WTC11 (cell line): ENCODE results near the gene CLDN19. TPM values are rescaled to one million over a fixed set of nuclear protein-coding genes. Genes with fewer than 3 reads are reported as not detected.

Experiments used
- ATAC-seq: fragments of 200-7000 bp; cut with Tn5 transposase; 2 replicates; pipeline ENCODE4 v1.10.0; 2021; ENCODE audit warnings: mild to moderate bottlenecking, moderate library complexity
- CTCF ChIA-PET: fragments of 300-600 bp; sonication (Branson Sonifier 250); formaldehyde crosslinking; loops from one replicate; lab custom pipeline; 2021; ENCODE audit warnings: antibody characterized with exemption; lab: Charles Lee
- POLR2A ChIA-PET: fragments of 350-600 bp; sonication (Branson Sonifier 250); formaldehyde crosslinking; loops from one replicate; lab custom pipeline; 2021; ENCODE audit warnings: antibody characterized with exemption; lab: Charles Lee
- DNase-seq: peaks from one replicate; pipeline ENCODE4 v3.0.0; 2021; ENCODE audit warnings: low spot score
- H3K27ac Mint-ChIP-seq: 2 replicates; pipeline ENCODE4 v1.8.0; 2021; ENCODE audit warnings: mixed read lengths
- H3K27me3 Mint-ChIP-seq: 2 replicates; pipeline ENCODE4 v1.8.0; 2021; ENCODE audit warnings: low read depth, mild to moderate bottlenecking, moderate library complexity, mixed read lengths
- H3K36me3 Mint-ChIP-seq: 2 replicates; pipeline ENCODE4 v1.8.0; 2021; ENCODE audit warnings: mixed read lengths
- H3K4me1 Mint-ChIP-seq: 2 replicates; pipeline ENCODE4 v1.8.0; 2022; ENCODE audit warnings: mixed read lengths
- H3K4me3 Mint-ChIP-seq: 2 replicates; pipeline ENCODE4 v1.8.0; 2021; ENCODE audit warnings: mild to moderate bottlenecking, moderate library complexity, mixed read lengths
- H3K9me3 Mint-ChIP-seq: 2 replicates; pipeline ENCODE4 v1.8.0; 2021; ENCODE audit warnings: mixed read lengths
- ATF2 ChIP-seq: sonication (generic); formaldehyde crosslinking; IDR thresholded peaks from 2 replicates; pipeline ENCODE4 v1.8.1; 2022; ENCODE audit warnings: low read depth, missing genetic modification reagents, borderline replicate concordance
- ATF3 ChIP-seq: sonication (generic); formaldehyde crosslinking; conservative IDR thresholded peaks from 2 replicates; pipeline ENCODE4 v1.8.1; 2022; ENCODE audit warnings: mild to moderate bottlenecking, missing genetic modification reagents
- CBFB ChIP-seq: sonication (generic); formaldehyde crosslinking; IDR thresholded peaks from 2 replicates; pipeline ENCODE4 v1.8.1; 2022; ENCODE audit warnings: mild to moderate bottlenecking, low read depth, missing genetic modification reagents
- CREB1 ChIP-seq: sonication (generic); formaldehyde crosslinking; IDR thresholded peaks from 2 replicates; pipeline ENCODE4 v1.8.0; 2023; ENCODE audit warnings: mild to moderate bottlenecking, missing genetic modification reagents
- FOXP1 ChIP-seq: sonication (generic); formaldehyde crosslinking; IDR thresholded peaks from 2 replicates; pipeline ENCODE4 v1.8.0; 2022; ENCODE audit warnings: missing genetic modification reagents, mild to moderate bottlenecking, moderate library complexity, borderline replicate concordance
- IRF2 ChIP-seq: sonication (generic); formaldehyde crosslinking; IDR thresholded peaks from 2 replicates; pipeline ENCODE4 v1.8.0; 2022; ENCODE audit warnings: low read depth, missing genetic modification reagents, borderline replicate concordance
- MLX ChIP-seq: sonication (generic); formaldehyde crosslinking; IDR thresholded peaks from 2 replicates; pipeline ENCODE4 v1.8.1; 2023; ENCODE audit warnings: mild to moderate bottlenecking, missing genetic modification reagents, moderate library complexity
- MYBL2 ChIP-seq: sonication (generic); formaldehyde crosslinking; IDR thresholded peaks from 2 replicates; pipeline ENCODE4 v1.8.1; 2023; ENCODE audit warnings: mild to moderate bottlenecking, moderate library complexity, missing genetic modification reagents
- NR2C2 ChIP-seq: sonication (generic); formaldehyde crosslinking; IDR thresholded peaks from 2 replicates; pipeline ENCODE4 v1.8.0; 2022; ENCODE audit warnings: mild to moderate bottlenecking, missing genetic modification reagents
- PRRX2 ChIP-seq: fragments of 250-450 bp; sonication (Bioruptor Pico); IDR thresholded peaks from 2 replicates; pipeline ENCODE4 v1.8.0; 2021; ENCODE audit warnings: mild to moderate bottlenecking
- SOX15 ChIP-seq: fragments of 250-450 bp; sonication (Bioruptor Pico); IDR thresholded peaks from 2 replicates; pipeline ENCODE4 v1.9.0; 2021; ENCODE audit warnings: mild to moderate bottlenecking
- TEAD1 ChIP-seq: sonication (generic); formaldehyde crosslinking; IDR thresholded peaks from 2 replicates; pipeline ENCODE4 v1.8.0; 2022; ENCODE audit warnings: mild to moderate bottlenecking, missing genetic modification reagents
- TEAD4 ChIP-seq: sonication (generic); formaldehyde crosslinking; IDR thresholded peaks from 2 replicates; pipeline ENCODE4 v1.8.0; 2022; ENCODE audit warnings: mild to moderate bottlenecking, missing genetic modification reagents
- TP53 ChIP-seq: sonication (generic); formaldehyde crosslinking; IDR thresholded peaks from 2 replicates; pipeline ENCODE4 v1.8.1; 2023; ENCODE audit warnings: mild to moderate bottlenecking, missing genetic modification reagents
- USF2 ChIP-seq: sonication (generic); formaldehyde crosslinking; IDR thresholded peaks from 2 replicates; pipeline ENCODE4 v1.8.1; 2023; ENCODE audit warnings: mild to moderate bottlenecking, missing genetic modification reagents, moderate library complexity
- ZBTB21 ChIP-seq: sonication (generic); formaldehyde crosslinking; IDR thresholded peaks from 2 replicates; pipeline ENCODE4 v1.8.1; 2023; ENCODE audit warnings: mild to moderate bottlenecking, missing genetic modification reagents, borderline replicate concordance
- ZMAT4 ChIP-seq: fragments of 250-450 bp; sonication (Bioruptor Pico); IDR thresholded peaks from 2 replicates; pipeline ENCODE4 v1.9.0; 2021; ENCODE audit warnings: mild to moderate bottlenecking
- ZNF423 ChIP-seq: fragments of 250-450 bp; sonication (Bioruptor Pico); IDR thresholded peaks from 2 replicates; pipeline ENCODE4 v2.1.2; 2022; ENCODE audit warnings: mild to moderate bottlenecking, moderate library complexity
- ZNF425 ChIP-seq: fragments of 250-450 bp; sonication (Bioruptor Pico); conservative IDR thresholded peaks from 2 replicates; pipeline ENCODE4 v1.9.0; 2021; ENCODE audit warnings: mild to moderate bottlenecking
- ZNF532 ChIP-seq: fragments of 250-450 bp; sonication (Bioruptor Pico); IDR thresholded peaks from 2 replicates; pipeline ENCODE4 v1.9.0; 2021; ENCODE audit warnings: mild to moderate bottlenecking, borderline replicate concordance
- ZSCAN18 ChIP-seq: fragments of 250-450 bp; sonication (Bioruptor Pico); IDR thresholded peaks from 2 replicates; pipeline ENCODE4 v2.1.2; 2022; ENCODE audit warnings: mild to moderate bottlenecking, moderate library complexity
- total RNA-seq: library from RNA; stranded (reverse); gene quantifications from 3 replicates; pipeline ENCODE4 v1.2.3, GENCODE V29; 2021

Gene CLDN19
- total RNA-seq, 1 experiment from 2014 or later = 8.1 TPM

GRCh38 chr1:42698081-42698813 lies 41.8 kb downstream of the CLDN19 start:
- H3K27me3 Mint-ChIP-seq = no peaks in the 10 kb centered on the region
- TF ChIP-seq ZNF423 (CRISPR knock-in tag) = no peak
- TF ChIP-seq ATF2 (CRISPR knock-in tag) = no peak
- no peak for TF ChIP-seq CBFB (CRISPR knock-in tag)
- TF ChIP-seq ZSCAN18 (CRISPR knock-in tag) = no peak
- no peak for TF ChIP-seq TEAD1 (CRISPR knock-in tag)
- TF ChIP-seq TP53 (CRISPR knock-in tag) = no peak
- no peak for TF ChIP-seq FOXP1
- no peak for TF ChIP-seq IRF2
- no peak for TF ChIP-seq USF2
- no peak for TF ChIP-seq TEAD4
- TF ChIP-seq ZNF532 (CRISPR knock-in tag) = no peak
- TF ChIP-seq PRRX2 (CRISPR knock-in tag) = no peak
- no peak for TF ChIP-seq CREB1
- no peak for TF ChIP-seq MLX
- TF ChIP-seq ZBTB21 (CRISPR knock-in tag) = no peak
- H3K36me3 Mint-ChIP-seq = peaks cover 93% of the 10 kb centered on the region
- no peaks in the 10 kb centered on the region for H3K9me3 Mint-ChIP-seq
- H3K4me1 Mint-ChIP-seq = no peaks in the 10 kb centered on the region; the same call in 1 of the 2 replicates
- ATAC-seq = no peak
- ChIA-PET POLR2A (no interaction called here), CTCF (no interaction called here)
- DNase-seq = no peak
- no peak overlapping the region for H3K4me3 Mint-ChIP-seq
- H3K27ac Mint-ChIP-seq = peak overlapping the region; percentile 66; the same call in 1 of the 2 replicates

GRCh38 chr1:42692911-42693310 lies 47.1 kb downstream of the CLDN19 start:
- Mint-ChIP-seq H3K27ac (peak overlapping the region; percentile 47), H3K4me3 (no peak overlapping the region), H3K9me3 (no peaks in the 10 kb centered on the region), H3K27me3 (no peaks in the 10 kb centered on the region), H3K4me1 (peaks cover 48% of the 10 kb centered on the region), H3K36me3 (peaks cover 45% of the 10 kb centered on the region)
- ChIA-PET CTCF (interaction anchor here (0.9 to 2.5 kb wide), 4 partner anchors 38 to 519 kb away, joined by 3 to 15 read pairs (median 4); partner anchors contain the start of genes C1orf50 and P3H1), POLR2A (interaction anchor here (2.9 kb wide), 1 partner anchor 10 kb away, joined by 20 read pairs; the partner anchor contains the start of gene YBX1)
- ATAC-seq (no peak), DNase-seq (no peak)
- TF ChIP-seq MYBL2 (CRISPR knock-in tag) = no peak
- no peak for TF ChIP-seq ZMAT4 (CRISPR knock-in tag)
- TF ChIP-seq SOX15 = no peak
- TF ChIP-seq ATF3 (CRISPR knock-in tag) = no peak
- TF ChIP-seq ZNF425 (CRISPR knock-in tag) = no peak
- no peak for TF ChIP-seq NR2C2 (CRISPR knock-in tag)
- TF ChIP-seq USF2 = no peak
